ENCODE results near the gene SEMA5A.

SEMA5A gene

DNA sequence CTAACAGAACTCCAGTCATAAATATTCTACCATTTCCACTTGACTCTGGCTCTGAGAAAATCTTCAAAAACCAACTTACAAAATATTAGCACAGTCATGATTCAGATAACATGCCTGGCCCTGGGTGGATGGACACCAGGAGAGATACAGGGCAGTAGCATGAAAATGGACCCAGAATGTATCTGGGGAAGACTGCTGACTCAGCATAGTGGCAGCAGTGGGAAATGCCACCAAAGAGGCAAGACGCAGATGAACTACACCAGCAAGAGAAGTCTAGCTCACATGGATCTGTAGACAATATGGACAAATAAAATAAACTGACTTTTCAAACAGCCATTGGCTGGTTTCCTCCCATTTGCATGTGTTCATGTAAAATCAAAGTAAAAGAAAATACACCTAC, 359.8 kb downstream of the SEMA5A start:
- no peak for DNase-seq (ENCODE audit: low read depth in 2 of 3, low spot score in 1 of 3)

DNA sequence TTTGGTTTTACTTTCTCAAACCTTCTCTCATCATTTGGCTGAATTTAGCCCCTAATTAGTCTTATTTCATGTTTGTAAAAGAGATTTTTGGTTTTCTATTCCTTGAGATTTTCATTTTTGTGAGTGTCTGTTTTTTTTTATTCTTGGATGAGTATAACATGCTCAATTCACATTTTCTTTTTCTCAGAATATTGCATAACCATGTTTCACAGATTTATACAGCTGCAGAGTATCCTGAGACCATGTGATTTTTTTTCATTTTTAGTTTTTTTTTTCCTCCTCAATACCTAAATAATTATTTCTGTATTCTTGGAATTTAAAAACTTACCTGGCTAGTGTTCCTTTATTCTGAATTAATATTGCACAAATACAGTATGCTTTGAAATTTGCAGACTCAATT, 361.9 kb downstream of the SEMA5A start:
- DNase-seq (ENCODE audit: low read depth in 2 of 3, low spot score in 1 of 3): no peak

DNA sequence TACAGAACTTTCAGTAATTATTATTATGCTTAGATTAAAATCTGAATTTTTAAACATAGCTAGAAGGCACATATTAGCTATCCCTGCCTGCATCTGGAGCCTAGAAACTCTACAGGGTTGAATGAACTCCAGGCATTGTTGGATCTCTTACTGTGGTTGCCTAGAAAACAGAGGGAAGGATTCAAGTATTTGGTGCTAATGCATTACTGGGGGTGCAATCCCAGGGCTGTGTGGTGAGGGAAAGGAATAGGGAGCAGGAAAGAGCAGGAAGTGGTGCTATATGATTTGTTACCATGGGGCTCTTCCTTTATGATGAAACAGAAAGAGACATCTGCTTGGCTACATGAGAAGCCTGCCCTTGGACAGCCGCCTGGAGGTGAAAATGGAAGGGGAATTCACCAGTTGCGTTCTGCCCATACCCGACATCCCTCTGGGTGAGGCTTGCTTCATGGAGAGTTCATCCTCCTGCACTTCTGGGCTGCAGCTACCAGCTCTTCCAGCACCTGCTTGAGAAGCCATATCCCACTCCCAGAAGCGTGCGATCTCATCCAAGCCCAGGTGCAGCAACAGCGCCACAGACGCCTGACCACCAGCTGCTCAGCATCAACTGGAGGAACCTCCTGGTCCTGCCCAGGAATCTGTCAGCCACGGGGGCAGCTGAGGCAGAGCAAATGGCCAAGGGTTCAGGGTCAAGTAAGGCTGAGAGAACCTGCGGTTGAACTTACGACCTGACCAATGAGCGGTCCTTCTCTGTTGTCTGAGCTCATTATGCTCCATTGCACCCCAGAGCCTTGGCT, 362.8 kb downstream of the SEMA5A start:
- DNase-seq (ENCODE audit: low read depth in 2 of 3, low spot score in 1 of 3): no peak

- DNase-seq (ENCODE audit: low read depth in 2 of 3, low spot score in 1 of 3): no peak
These were observed 369.2 kb downstream of the SEMA5A start for GRCh38 chr5:9176641-9177040.

GRCh38 chr5:9174446-9174845, 371.4 kb downstream of the SEMA5A start:
- DNase-seq (ENCODE audit: low read depth in 2 of 3, low spot score in 1 of 3): no peak

DNA sequence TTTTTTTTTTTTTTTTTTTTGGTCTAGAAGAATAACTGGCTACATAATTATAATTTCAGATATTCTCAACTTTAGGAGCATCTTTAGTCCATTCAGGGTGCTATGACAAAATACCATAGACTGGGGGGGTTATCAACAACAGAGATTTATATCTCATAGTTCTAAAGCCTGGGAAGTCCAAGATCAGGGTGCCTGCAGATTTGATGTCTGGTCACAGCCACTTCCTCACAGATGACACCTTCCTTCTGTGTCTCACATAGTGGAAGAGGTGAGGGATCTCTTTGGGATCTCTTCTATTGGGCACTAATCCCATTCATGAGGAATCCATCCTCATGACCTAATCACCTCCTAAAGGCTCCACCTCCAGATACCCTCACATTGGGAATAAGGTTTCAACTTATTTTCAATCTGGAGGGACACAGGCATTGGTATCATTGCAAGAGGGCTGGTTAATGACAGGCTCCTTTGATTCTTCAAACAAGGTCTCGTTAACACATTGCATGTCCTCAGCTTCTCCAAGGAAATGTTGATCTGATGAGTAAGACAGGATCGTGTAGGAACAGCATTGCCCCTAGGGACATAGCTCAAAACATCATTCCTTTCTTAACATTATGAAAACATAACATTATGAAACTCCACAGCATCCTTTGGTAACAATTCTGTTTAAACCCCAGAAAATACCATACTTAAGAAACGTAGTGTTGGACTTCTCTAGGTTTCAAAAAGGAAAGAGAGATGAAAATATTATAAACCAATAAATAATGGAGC, 372.4 kb downstream of the SEMA5A start:
- no peak for DNase-seq (ENCODE audit: low read depth in 2 of 3, low spot score in 1 of 3)

GRCh38 chr5:9170026-9170425, 375.8 kb downstream of the SEMA5A start:
- no peak for DNase-seq (ENCODE audit: low read depth in 2 of 3, low spot score in 1 of 3)

DNA sequence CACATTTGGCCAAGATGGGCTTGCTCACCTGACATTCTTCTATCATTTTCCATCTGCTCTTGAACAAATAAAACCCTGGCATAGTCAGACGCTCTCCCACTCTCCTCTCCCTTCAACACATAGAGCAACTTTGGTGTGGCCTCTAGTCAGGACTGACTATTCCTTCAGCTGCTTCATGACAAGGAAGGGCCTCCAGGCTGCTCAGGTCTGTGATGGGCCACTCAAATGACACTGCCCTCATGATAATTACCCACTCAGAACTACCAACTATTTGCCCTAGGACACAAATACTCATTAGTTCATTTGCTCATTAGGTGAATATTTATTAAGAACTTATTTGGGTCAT, 376.3 kb downstream of the SEMA5A start:
- DNase-seq (ENCODE audit: low read depth in 2 of 3, low spot score in 1 of 3): no peak

DNA sequence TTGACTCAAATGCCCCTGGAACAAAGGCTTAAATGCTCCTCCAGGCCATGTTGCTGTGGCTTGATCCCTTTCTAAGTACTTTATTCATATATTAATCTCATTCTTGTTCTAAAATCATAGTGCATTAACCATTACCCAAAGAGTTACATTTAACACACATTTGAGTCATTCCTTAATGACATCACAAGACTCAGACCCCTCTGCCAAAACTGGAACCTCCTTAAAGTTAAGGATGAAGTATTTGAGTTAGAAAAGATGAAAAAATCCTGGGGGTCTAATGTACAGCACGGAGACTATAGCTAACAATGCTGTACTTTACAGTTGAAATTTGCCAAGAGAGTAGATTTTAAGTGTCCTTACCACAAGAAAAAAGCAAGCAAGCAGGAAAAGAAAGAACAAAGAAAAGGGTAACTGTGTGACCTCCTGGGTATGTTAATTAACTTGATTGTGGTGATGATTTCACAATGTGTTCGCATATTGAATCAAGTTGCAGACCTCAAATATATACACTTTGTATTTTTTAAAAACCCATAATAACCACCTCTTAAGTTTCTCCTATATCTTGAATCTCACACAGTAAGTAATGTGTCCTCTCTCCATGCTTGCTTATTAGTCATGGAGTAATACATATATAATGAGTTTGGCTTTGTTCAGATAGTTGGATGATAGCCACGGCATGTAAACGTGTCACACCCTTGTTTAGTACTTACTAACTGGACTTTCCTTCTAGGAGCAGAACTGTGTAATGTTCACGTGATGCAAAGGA, 376.9 kb downstream of the SEMA5A start:
- DNase-seq (ENCODE audit: low read depth in 2 of 3, low spot score in 1 of 3): no peak

- DNase-seq (ENCODE audit: low read depth in 2 of 3, low spot score in 1 of 3): no peak
These were observed 379.4 kb downstream of the SEMA5A start for GRCh38 chr5:9166202-9167112.

- no peak for DNase-seq (ENCODE audit: low read depth in 2 of 3, low spot score in 1 of 3)
These were observed 380.3 kb downstream of the SEMA5A start for GRCh38 chr5:9165546-9165945.

DNA sequence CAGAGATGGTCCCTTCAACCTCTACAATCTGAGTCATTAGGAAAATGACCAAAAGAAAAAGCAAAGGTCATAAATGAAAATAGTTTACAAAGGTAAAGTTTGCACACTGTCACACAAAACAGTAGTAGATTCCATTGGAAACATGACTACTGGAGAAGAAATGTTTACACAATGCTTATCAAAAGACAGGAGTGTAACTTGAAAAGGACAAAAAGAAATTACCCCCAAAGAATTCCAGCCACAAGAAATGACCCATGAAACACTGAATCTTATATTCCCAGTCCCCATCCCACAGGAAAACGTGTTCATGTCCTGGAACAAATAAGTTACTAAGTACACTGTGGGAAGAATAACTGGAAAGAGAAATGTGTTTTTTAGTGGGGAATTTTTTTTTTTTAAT, 385.1 kb downstream of the SEMA5A start:
- DNase-seq (ENCODE audit: low read depth in 2 of 3, low spot score in 1 of 3): no peak

DNA sequence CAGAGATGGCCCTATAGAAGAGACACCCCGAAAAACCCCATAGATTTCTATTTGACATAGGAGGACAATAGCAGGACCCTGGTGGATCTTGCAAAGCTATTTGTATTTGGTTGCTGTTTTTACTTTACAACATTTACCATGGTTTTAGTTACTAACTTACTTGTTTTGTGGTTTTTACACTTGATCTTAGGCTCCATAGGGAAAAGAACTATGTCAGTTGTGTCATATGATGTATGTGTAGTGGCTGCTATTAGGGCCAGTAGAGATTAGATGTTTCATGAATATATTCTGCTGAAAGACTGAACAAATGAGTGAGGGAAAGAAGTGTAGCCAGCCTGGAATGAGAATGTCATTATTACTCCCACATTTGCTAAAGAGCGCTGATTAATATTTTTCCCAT, 388.1 kb downstream of the SEMA5A start:
- DNase-seq (ENCODE audit: low read depth in 2 of 3, low spot score in 1 of 3): no peak

DNA sequence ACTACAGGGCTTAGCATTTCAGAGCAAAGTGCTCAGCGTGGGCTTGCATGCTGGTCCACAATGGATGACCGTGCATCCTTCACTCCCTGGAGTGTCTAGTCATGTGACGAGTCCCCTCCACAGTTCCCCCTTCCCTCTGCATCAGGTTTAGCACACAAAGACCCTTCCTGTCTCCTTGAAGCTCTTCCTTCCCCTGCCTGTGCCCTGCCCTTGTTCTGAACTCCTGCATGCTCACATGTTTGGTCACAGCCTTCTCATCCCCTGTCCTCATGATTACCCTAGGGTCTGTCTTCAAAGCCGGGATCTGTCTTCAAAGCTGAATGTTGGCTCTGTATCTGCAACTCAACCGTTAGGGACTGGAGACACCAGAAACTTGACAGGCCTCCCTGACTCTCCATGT, 388.9 kb downstream of the SEMA5A start:
- no peak for DNase-seq (ENCODE audit: low read depth in 2 of 3, low spot score in 1 of 3)

DNA sequence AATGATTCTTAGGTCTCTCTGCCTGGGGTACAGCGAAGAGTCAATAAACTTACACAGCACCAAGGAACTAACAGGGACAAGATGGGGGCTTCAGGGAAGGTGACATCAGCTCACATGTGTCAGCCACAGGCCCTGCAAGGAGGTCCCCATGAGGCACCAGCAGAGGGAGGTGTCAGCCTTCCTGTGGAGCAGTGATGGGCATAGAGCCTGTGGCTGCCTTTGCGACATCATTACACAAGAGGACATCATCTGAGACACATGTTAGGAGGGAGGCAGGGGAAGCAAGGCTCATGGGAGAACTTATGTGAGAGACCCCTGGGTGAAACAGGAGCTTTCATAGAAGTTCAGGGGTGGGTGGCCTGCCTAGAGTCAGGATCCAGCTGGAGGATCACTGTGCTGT, 389.6 kb downstream of the SEMA5A start:
- no peak for DNase-seq (ENCODE audit: low read depth in 2 of 3, low spot score in 1 of 3)

- DNase-seq (ENCODE audit: low read depth in 2 of 3, low spot score in 1 of 3): no peak
These were observed 394.0 kb downstream of the SEMA5A start for GRCh38 chr5:9151684-9152427.

DNA sequence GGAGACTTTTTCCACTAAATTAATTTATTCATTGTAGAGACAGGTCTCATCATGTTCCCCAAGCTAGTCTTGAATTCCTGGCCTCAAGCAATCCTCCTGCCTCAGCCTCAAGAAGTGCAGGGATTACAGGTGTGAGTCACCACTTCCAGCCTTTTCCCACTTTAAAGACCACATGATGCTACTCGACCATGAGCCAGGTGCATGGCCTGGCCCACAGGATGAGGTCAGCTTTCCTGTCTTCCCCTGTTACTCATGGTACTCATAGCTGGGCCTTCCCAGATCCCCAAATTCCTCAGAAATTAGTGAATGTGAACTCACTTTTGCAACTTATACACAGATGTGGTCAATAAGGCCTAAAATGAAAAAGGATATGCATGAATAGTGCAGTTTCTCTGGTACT, 395.9 kb downstream of the SEMA5A start:
- no peak for DNase-seq (ENCODE audit: low read depth in 2 of 3, low spot score in 1 of 3)

DNA sequence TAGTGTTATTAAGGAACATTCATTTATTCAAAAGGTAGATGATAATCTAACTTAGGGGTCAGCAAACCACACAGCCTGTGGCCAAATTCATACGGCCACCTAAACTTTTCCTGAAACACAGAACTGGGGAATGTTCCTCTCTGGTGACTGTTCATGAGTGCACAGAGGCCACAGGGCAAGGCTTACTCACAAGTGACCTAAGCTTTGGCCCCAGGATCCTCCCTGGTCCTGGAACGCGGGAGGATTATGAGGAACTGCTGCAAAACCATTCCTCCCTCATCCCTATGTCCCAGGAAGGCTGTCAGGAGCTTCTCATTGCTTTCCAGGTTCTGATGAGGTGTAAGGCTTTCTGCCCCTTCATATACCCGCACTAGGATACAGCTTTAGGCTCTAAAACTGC, 397.6 kb downstream of the SEMA5A start:
- DNase-seq (ENCODE audit: low read depth in 2 of 3, low spot score in 1 of 3): no peak

- no peak for DNase-seq (ENCODE audit: low read depth in 2 of 3, low spot score in 1 of 3)
These were observed 405.2 kb downstream of the SEMA5A start for GRCh38 chr5:9140711-9141110.

- DNase-seq (ENCODE audit: low read depth in 2 of 3, low spot score in 1 of 3): no peak
These were observed 405.7 kb downstream of the SEMA5A start for GRCh38 chr5:9140202-9140601.
